Fibroblast of peridontal ligament (primary cell): ENCODE measurements around the gene UBR4.
A peak's percentile ranks its signal among the peaks of the same experiment; 100 is the strongest.

ENCODE experiments used
- DNase-seq: peaks from one replicate; pipeline ENCODE4 v3.0.0-alpha.2; 2010; ENCODE audit errors: extremely low read depth

Gene UBR4

DNA sequence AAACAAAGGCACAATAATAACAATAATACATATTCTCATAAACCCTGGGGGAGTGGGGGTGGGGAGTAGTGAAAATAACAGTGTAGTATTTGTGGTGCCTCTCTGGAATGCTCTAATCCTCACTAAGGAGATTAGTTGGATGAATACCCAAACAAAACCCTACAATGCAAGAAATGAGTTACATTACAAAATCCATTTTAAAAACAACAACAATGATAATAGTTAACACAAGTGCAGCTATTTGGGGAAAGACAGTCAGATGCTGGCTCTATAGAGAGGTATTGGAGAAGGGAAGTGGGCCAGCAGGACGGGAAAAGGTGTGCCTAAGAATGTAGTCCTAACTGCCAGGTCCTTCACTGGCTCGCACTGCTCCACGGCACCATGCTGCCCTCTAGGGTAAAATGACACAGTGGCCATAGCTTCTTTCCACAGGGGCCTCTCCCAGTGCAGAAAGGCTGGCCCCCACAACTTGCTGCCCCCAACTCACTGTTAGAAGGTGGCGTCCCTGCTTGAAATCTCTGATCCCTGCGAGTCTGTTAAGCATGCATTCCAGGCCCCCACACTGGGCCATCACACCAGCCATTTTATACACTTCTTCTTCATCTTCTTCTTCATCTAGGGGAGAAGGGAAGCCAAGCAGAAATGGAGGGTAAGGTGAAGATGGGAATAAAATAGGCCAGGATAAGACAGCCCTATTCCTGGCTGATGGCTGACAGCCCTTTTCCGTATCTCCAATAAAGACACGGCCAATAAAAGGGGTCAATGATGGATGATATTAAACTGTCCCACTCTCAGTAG lies 113.8 kb downstream of the UBR4 start:
- peak; percentile 4 for DNase-seq

DNA sequence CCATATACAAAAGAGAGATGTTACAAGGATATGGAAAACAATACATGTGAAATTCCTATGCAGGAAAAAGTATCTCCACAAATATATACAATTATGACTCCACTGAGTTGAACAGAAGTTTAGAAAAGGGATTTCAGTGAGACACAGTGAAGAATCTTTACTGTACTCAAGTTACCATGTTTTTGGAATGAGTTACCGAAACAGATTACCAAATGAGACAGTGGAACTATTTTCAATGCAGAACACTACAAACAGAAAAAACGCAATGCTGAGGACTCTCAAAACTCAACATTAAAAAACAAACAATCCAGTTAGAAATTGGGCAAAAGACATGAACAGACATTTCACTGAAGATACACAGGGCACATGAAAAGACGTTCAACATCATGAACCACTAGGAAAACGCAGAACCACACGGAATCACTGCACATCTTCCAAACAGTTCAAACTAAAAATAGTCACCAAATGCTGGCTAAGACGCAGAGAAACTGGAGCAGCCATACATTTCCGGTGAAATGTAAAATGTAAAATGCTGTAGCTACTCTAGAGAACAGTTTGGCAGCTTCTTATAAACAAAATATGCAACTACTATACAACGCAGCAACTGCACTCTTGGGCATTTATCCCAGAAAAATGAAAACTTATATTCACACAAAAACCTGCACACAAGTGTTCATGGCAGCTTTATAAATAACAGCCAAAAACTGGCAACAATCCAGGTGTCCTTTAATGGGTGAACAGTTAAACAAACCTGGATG lies 118.7 kb downstream of the UBR4 start:
- peak; percentile 75 for DNase-seq

DNA sequence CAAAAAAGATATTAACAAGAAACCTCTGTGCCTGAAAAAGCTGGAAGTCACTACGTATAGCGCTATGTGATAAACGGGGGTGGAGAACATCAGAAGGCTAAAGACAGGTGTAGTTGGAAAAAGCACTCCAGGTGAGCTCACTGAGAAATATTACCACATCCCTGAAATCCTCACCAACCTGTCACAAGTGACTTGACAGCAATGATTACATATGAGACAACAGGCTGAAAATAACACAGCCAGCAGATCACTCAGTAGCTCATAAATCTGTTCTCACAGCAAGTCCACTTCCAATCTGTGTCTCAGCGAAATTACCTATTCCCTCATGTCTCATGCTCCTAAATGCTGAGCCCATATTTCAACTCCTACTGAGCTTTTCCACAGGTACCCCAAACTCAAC lies 120.5 kb downstream of the UBR4 start:
- no peak for DNase-seq

DNA sequence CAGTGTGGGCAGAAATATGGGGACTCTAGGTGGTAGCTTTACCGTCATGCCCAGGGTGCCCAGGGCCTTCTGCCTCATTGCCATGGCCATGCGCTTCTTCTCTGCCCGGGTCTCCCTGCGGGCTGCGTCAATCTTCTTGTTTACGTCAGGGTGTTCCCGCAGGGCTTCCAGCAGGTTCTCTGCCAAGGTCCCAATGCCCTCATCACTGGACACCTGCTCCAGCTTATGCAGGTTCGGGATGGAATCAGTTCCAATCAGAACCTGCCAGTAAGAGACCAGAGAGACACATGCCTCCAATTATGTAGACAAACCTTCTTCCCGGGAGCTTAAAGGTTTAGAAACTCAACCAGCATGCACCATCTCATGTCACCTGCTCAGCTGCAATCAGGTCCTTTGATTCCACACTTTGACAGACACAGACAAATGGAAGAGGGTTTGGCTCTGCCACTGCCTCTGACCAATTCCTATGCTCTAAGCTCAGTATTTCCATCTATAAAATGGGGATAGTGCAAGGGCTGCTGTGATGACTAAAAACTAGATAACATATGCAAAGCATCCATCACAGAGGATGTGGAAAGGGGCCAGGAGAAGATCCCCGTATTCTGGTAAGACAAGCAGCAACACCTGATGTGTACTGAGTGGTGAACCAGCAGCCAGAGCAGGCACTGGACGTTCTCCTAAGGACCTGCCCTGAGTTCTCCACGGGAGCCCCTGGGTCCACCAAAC lies 121.2 kb downstream of the UBR4 start:
- no peak for DNase-seq

DNA sequence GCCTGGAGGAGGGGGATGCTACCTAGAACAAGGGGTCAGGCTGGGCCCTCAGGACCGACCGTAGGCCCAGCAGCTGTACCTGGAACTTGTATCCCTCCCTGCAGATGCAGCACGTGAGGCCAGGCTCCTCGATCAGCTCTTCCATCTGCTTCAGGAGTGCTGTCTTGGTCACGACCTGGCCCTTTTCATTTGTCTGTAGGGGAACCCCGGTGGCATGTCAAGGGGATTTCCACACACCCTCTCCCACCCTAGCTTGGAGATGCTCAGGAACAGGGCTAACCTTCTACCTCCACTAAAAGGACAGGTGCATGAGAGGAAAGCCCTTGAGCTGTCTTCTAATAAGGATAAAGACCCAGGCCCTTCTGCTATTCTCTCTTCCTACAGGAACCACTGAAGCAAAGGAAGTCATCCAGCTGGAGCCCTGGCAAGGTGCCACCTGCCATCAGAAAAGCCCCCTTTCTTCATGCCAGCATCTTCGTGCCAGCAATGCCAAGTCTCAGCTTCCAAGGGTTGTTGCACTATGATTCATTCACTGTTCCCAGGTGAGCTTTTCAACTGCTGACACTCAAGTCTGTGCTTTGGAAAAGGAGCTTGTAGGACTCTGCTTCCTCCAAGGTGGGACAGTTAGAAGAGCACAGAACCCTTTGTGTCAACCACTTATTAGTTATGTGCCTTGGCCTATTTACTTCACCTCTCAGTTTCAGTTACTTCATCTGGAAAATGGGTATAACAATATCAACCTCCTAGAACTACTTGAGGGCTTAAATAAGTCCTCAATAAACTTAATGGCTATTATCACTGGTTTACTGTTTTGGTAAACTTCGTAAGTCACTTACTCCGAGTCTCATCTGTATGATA lies 122.1 kb downstream of the UBR4 start:
- no peak for DNase-seq

DNA sequence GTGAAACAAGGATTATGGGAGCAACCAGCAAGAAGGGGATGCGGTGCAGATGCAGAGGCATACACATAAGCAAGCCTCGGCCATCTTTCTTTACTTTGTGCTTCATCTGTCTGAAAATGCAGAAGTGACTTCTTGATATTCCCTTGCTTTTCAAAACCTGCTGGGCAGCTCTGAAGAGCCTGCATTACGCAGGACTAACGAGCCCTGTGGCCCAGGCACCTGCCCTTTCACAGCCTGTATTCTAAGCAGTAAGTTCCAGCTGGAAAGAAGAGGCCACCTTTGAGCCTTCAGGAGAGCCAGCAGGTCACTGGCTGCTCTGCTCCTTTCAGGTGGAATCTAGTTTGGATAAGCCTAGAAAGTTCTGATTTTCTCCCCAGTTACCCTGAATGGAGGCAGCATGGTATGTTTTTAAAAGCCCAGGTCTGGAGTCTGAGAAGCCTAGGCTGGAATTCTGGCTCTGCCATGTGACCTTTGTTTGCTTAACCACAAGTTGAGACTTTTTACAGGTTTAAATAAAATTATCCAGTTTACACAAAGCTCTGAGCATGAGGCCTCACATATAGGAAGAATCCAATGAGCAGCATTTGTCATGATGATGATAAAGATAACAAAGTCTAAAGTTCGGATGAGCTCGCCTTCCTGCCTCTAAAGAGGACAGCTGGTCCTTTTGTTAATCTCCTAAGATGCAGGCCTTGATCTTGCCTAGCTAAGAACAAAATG lies 122.9 kb downstream of the UBR4 start:
- DNase-seq = no peak

DNA sequence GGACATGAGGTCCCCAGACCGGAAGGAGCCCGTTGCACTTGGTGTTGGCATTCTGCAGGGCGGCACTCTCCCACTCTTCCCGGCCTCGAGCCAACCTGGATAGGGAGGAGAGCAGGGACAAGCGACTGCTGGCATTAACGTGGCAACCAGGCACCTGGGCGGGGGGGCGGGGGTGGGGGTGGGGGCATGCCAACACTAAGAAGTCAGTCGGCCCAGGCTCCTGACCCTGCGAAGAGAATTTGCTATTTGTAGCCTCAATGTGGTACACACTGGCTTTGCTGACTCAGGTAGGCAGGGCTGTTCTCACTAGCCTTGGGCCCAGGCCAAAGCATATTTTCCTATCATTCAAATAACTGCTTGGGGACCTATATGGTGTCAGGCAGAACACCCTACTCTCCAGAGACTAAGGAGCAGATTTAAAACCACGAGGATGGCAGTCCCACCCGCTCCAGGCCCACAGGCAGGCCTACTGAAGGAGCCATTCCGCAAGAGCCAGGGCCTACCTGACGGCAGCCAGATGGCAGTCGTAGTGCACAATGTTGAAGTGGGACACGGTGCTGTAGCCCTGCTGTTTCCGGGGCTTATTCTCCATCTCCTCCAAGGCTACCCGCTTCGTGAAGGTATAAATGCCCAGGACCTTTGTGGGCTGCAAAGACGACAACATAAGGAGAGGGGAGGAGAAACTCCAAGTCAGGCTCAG lies 123.7 kb downstream of the UBR4 start:
- DNase-seq = no peak

DNA sequence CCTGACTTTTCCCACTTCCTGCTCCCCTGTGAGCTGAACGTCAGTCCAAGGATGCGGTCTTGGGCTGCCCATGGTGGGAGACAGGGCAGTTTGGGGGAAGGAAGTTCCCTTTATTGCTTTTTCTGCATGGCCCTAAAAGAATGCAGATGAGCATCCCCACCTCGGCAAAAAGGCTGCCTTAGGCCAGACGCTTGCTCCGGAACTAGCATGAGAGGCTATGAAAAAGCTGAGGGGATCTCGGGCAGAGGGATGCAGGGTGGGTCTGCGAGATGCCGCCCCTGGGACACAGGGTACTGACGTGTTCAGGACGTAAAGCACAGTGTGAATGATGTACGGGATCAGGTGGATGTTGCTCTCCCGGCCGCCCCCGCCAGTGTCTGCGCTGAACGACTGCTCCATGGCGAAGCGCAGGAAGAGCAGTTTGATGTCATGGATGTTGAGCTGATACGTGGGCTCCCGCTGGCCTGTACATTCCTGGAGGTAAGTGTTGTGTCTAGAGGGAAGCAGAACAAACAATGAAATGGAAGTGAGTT lies 125.8 kb downstream of the UBR4 start:
- DNase-seq = no peak

DNA sequence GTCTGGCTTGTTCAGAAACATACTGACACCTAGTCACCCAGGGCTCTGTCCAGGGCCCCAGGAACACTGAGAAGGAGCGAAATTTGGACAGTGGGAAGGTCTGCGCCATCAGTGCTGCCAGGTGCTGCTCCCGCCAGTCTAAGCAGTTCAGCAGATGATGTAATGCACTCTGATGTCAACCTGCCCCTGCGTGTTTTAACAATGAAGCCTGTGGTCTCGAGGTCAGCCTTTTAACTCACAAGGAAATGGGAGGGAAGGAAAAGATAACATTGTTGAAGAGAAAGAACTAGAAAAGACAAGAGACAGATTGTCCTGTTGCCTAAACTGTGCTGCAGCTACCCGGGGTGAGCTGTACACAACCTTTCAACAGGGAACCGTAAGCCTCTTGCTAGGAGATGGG lies 127.0 kb downstream of the UBR4 start:
- no peak for DNase-seq

DNA sequence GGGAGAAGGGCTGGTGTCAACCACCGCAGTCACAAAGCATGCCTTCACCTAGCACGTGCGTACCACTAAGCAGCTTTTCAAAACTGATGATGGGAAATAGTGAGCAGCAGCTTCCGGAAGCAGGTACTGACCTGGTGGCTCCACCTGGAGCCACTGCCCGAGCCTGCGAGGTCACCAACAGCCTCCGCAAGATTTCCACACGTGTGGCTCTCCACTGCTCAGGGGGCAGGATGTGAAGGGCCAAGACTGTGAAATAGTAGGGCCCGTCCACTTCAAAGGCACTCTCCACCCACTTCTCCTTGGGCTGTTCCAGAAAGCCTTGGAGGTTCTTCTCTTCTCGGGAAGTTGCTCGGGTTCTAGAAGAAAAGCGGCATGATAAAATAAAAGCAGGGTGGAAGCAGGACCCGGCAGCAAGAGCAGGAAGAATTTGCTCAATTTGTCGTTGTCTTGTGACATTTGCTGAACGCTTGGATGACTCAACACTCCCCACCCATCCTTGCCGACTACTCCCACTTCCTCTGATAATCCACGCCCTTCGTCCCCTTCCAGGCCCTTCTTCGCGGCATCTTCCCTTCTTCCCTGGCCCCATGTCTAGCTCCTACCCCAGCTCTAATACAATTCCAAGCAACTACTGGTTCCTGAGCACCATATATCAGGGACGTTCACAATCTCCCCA lies 128.7 kb downstream of the UBR4 start:
- DNase-seq = peak; percentile 15

DNA sequence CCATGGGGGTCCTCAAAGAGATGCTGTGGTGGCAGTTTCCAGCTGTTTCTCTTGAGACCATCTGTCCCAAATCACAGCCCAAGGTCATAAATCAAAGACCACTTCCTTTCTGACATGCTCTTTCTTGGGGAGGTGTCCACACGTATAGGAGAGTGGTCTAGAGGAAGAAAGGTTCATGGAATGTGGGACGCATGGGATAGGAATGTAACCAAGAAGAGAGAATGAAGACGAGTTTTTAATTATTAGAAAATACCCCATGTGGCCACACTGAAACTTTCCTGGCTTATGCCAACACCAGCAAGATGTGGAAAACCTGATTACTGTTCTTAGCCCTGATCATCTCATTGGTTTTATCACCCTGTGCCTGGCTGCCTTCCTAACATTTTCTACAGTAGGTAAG lies 129.3 kb downstream of the UBR4 start:
- DNase-seq = no peak

DNA sequence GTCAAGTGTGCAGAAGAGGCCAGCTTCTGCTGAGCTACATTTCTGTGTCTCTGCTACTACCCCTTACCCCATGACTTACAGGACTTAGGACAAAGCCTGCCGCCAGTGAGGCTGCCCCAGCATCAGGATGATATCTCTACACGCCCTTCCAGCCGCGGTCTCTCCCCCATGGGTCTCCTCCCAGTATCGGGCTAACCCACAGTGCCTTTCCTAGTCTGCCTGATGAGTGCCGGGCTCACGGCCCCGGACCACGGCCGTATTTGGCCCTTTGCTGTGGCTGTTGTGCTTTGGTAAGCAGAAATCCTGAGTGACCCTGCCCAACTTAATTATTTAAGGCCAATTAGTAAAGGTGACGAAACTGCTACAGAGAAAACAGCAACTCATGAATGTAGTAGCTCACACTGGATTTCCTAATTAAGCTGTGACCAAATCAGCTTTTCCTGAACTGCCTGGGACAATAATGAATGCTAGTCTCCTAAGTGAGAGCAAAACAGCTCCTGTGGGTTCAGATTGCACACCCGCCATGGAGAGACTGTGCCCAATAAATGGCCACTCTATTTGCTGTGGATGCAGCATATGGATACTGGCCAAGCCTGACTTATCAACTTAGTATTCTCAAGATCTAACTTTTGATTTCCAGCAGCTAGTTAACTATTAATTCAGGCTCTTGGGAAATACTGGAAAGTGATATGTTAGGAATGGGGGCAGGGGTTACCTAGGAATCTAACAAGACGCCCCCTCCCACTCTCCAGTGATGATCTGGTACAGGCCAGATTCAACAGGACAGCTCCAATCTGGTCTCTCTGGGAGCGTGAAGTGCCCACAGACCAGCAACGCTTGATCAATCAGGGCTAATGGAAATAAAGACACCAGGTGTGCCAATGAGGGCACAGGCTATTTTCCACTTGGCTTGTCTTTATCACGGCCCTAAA lies 130.3 kb downstream of the UBR4 start:
- no peak for DNase-seq

DNA sequence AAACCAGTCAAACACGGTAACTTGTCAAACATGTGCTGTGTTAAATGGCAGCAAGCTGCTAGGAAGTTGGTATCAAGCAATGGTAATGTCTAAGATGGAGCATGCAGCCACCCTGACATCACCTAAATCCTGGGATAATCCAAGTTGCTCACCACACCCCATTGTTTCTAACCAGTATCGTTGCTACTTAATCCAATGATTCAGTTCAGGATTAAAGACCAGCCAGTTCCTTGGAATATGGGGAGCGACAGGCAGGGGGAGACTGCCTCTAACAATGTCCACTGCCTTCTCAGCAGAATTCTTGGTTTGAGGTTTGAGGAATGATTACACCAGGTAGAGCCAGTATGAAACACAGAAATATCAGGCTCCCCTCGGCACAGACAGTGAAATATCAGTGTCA lies 131.5 kb downstream of the UBR4 start:
- DNase-seq = no peak

DNA sequence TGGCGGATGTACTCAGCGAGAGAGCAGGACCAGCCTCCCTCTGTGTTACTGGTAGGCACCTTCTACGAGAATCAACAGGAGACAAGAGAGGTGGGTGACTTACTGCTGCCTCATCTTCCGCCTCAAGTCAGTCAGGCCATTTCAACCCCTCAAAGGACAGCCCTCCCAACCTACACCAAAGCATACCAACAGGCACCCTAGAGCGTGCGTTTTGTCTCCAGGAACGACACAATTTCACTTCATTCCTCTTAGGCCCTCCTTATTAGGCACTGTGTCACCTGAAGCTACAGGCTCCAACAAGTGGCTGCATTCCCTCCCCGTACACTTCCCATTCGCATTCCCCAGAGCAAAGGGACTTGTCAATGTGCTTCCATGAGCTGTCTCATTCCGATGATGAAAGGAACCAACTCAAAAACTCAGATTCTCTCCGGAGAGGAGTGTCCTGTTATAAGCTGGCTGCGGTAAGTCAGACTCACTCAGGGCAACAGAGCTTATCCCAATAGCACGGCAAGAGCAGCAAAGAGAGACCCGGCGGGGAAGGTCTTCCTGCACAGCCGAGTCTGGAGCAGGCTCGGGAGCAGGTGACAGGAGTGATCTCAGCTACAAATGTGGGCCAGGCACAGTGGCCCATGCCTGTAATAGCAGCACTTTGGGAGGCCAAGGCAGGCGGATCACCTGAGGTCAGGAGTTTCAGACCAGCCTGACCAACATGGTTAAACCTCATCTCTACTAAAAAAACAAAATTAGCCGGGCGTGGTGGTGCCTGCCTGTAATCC lies 133.0 kb downstream of the UBR4 start:
- no peak for DNase-seq

DNA sequence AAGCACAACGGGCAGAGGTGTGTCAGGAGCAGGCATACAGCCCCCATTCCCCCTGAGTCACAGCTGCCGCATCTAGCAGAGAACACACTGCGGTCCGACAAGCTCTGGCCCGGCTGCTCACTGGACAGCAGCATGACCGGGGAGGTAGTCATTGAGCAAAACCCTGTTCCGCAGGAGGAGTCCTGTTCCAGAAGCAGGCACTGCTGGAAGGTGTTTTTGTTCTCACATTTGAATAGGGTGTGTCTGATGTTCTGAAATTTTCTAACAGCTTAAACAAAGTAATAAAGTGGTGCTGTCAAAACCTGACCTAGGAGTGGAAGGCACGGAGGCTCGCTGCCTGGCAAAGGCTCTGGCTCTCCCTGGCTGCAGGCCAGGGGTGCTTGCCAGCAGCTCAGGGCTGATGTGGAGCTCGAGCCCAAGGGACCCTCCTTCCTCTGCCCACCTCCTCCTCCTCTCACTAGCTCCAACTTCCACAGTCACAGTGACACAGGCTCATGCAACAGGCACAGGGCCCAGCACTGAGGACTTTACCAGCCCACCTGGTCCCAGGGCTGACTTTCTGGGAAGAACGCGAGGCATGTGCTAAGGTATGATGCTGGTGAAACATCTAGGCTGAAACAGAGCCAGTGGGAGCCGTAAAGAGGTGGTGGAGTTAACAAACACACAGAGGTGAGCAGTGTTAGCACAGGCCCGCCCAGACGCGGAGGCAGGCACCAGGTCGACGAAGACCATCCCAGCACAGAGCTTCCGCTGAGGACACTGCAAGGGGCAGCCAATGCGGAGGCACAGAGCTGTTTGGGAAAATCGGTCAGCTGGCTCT lies 135.0 kb downstream of the UBR4 start:
- DNase-seq = no peak

DNA sequence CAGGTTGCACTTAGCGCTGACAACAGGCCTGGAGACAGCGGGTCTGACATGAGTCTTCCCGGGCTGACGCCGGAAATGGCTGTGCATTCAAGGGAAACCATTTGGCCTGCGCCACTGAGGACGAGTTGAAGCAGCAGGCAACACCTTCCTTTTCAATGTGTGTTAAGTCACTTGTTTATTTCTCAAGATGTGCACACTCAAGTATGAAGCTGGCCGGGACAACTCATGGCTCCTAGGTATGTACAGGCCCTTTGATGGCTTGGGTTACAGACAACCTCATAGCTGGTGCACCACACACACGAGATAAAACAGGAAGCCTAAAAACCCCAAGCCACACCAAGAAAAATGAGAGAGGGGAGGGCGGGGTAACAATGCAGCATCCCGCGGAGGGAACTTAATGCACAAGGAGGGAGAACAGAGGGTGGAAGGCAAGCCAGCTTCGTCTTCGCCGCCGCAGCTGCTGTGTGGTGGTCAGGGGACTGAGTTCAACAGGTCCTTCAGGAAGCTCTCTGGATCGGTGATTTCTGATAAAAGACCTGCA lies 135.6 kb downstream of the UBR4 start:
- DNase-seq = no peak
